HG03460 (cell line): ENCODE measurements around the gene ARL6IP5.
A peak's percentile ranks its signal among the peaks of the same experiment; 100 is the strongest.

Source experiments
- ATAC-seq: cut with Tn5 transposase; IDR thresholded peaks from one replicate; pipeline ENCODE4 v1.9.1; 2021; ENCODE audit not compliant: unreplicated experiment

Gene ARL6IP5

GRCh38 chr3:69116162-69116561 lies 31.4 kb downstream of the ARL6IP5 start:
- no peak for ATAC-seq

GRCh38 chr3:69116897-69117296 lies 32.2 kb downstream of the ARL6IP5 start:
- no peak for ATAC-seq

GRCh38 chr3:69118555-69118954 lies 33.8 kb downstream of the ARL6IP5 start:
- no peak for ATAC-seq

GRCh38 chr3:69119138-69119537 lies 34.4 kb downstream of the ARL6IP5 start:
- ATAC-seq = no peak

GRCh38 chr3:69119681-69120080 lies 34.9 kb downstream of the ARL6IP5 start:
- ATAC-seq = no peak

- ATAC-seq = no peak
Measured at GRCh38 chr3:69120879-69121464, 36.2 kb downstream of the ARL6IP5 start.

GRCh38 chr3:69121513-69121912 lies 36.8 kb downstream of the ARL6IP5 start:
- no peak for ATAC-seq

GRCh38 chr3:69121950-69122349 lies 37.2 kb downstream of the ARL6IP5 start:
- no peak for ATAC-seq

- no peak for ATAC-seq
Measured at GRCh38 chr3:69122403-69122802, 37.7 kb downstream of the ARL6IP5 start, which contains the start of gene LMOD3. TSS of gene LMOD3 (minus strand) at chr3:69122595. CDS start at chr3:69122386, 209 bp downstream.

GRCh38 chr3:69126216-69126615 lies 41.5 kb downstream of the ARL6IP5 start:
- no peak for ATAC-seq

- no peak for ATAC-seq
Measured at GRCh38 chr3:69126999-69127398, 42.3 kb downstream of the ARL6IP5 start.

- no peak for ATAC-seq
Measured at GRCh38 chr3:69128509-69128908, 43.8 kb downstream of the ARL6IP5 start.

GRCh38 chr3:69129531-69129930 lies 44.8 kb downstream of the ARL6IP5 start:
- ATAC-seq = no peak

- ATAC-seq = peak; percentile 67
Measured at GRCh38 chr3:69130689-69131088, 46.0 kb downstream of the ARL6IP5 start.

- ATAC-seq = no peak
Measured at GRCh38 chr3:69137005-69137404, 52.3 kb downstream of the ARL6IP5 start.

- ATAC-seq = no peak
Measured at GRCh38 chr3:69137412-69137811, 52.7 kb downstream of the ARL6IP5 start.

- ATAC-seq = no peak
Measured at GRCh38 chr3:69141313-69141712, 56.6 kb downstream of the ARL6IP5 start.

- ATAC-seq = no peak
Measured at GRCh38 chr3:69142090-69142489, 57.4 kb downstream of the ARL6IP5 start.

GRCh38 chr3:69142797-69143454 lies 58.2 kb downstream of the ARL6IP5 start:
- no peak for ATAC-seq

GRCh38 chr3:69143612-69144011 lies 58.9 kb downstream of the ARL6IP5 start:
- ATAC-seq = no peak

GRCh38 chr3:69144631-69145245 lies 60.0 kb downstream of the ARL6IP5 start:
- no peak for ATAC-seq

- no peak for ATAC-seq
Measured at GRCh38 chr3:69145688-69146087, 61.0 kb downstream of the ARL6IP5 start.
